ENCODE results near the gene DEPDC1.
"Not testable (repeated sequence)": the region's sequence is repeated elsewhere in the genome, so short reads cannot be mapped to it uniquely, and the experiment has no call there.

DEPDC1 gene

GRCh38 chr1:68479501-68479900, 17.4 kb downstream of the DEPDC1 start:
- DNase-seq (ENCODE audit: low read depth in 4 of 4, low spot score in 1 of 4) = no peak

DNA sequence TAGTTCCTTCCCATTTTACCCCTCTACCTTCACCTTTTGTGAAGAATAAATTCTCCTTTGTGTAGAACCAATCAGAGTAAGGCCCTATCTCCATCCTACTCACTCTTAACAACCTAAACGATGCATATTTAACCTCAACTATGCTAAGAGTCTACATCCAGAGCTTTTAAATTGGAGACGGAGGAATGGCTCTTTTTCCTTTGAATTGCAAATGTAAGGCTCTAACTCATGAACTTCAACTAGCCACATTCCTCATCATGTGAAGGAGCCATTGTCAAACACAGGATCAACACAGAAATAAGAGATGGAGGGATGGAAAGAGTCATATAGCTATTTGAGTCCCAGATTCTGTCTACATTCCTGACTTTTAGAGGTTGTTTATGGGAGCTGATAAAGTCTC, 18.2 kb downstream of the DEPDC1 start:
- DNase-seq (ENCODE audit: low read depth in 4 of 4, low spot score in 1 of 4) = no peak

DNA sequence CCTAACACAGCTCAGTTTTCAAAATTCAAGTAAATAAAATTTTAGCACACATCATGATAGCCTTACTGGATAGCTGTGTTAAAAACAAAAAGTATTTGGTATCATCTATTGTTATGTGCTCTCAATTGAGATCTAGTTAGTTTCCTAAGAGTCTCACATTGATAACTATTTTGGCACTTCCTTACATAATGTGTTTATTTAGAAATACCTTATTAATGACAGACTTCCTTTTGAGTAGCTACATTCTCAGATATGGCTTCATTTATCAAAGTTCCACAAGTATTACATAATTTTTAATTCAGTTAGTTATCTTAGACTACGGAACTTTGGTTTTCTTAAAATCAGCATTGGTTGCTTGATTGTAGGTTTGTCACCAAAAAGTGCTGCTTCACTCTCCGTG, 20.3 kb downstream of the DEPDC1 start:
- not testable (repeated sequence) for DNase-seq (ENCODE audit: low read depth in 4 of 4, low spot score in 1 of 4)

GRCh38 chr1:68473060-68473459, 23.8 kb downstream of the DEPDC1 start:
- no peak for DNase-seq (ENCODE audit: low read depth in 4 of 4, low spot score in 1 of 4)

DNA sequence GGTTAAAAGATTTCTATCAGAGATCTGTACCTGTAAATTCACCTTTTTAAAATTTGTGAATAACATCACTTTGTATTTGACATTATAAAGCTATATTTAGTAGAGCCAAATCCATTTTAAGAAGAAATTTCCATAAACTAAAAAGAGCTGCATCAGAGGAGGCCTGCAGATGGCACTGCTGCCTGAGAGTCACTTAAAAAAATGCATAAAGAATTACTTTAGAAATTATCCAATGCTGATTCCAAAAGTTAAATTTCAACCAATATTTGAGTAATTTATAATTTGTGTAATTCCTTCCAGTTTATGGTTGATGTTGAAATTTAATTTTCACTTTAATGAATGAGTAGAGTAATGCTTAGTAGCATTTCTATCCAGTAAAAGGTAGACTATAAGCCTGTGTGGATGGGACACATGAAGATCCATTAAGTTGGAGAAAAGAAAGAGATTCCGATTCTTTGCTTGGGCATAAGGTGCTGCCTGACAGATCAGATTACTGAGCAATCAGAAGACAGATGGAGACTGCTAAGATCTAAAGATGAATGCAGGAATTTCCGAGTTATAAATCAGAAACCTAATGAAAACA, 26.4 kb downstream of the DEPDC1 start:
- no peak for DNase-seq (ENCODE audit: low read depth in 4 of 4, low spot score in 1 of 4)

- DNase-seq (ENCODE audit: low read depth in 4 of 4, low spot score in 1 of 4) = no peak
Observed at GRCh38 chr1:68464891-68465290, 32.0 kb downstream of the DEPDC1 start.

DNA sequence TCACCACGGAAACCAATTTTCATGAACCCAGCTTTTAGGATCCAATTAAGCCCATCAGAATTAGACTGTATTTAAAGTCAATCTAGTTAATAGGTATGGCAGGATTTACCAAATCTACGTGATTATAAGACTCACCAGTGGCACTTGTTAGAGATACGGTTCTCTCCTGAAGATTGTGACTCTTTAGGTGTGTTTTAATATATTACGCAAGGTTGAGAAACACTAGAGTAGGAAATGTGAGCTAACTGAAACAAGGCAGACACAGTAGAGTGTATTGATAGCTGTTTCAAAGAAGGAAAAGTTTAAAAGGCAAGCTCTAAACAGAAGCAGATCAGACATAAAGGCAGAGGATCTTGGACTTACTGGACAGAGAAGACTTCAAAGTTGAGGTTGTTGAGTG, 35.9 kb downstream of the DEPDC1 start:
- DNase-seq (ENCODE audit: low read depth in 4 of 4, low spot score in 1 of 4) = no peak

GRCh38 chr1:68459796-68460195, 37.1 kb downstream of the DEPDC1 start:
- DNase-seq (ENCODE audit: low read depth in 4 of 4, low spot score in 1 of 4) = no peak

- DNase-seq (ENCODE audit: low read depth in 4 of 4, low spot score in 1 of 4) = no peak
Observed at GRCh38 chr1:68459091-68459490, 37.8 kb downstream of the DEPDC1 start.

DNA sequence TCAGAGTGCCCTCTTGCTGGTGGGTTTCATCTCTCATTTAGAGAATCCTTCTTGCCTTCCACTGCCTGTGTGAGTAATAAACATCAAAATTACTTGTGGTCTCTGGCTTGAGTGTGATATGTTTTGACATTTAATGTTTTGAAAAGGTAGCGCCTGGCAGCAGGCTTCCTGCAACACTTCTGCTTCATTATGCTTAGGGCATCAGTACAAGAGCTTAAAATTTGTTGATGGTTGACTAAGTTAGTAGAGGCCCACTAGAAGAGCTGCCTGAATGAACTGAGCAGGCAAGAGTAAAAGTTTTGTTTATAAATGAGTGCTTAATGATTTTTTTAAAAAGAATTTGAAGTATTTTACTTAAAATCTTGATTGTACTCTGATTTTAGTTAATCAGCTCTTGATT, 40.7 kb downstream of the DEPDC1 start:
- DNase-seq (ENCODE audit: low read depth in 4 of 4, low spot score in 1 of 4) = no peak

- DNase-seq (ENCODE audit: low read depth in 4 of 4, low spot score in 1 of 4) = no peak
Observed at GRCh38 chr1:68454534-68454933, 42.3 kb downstream of the DEPDC1 start.

DNA sequence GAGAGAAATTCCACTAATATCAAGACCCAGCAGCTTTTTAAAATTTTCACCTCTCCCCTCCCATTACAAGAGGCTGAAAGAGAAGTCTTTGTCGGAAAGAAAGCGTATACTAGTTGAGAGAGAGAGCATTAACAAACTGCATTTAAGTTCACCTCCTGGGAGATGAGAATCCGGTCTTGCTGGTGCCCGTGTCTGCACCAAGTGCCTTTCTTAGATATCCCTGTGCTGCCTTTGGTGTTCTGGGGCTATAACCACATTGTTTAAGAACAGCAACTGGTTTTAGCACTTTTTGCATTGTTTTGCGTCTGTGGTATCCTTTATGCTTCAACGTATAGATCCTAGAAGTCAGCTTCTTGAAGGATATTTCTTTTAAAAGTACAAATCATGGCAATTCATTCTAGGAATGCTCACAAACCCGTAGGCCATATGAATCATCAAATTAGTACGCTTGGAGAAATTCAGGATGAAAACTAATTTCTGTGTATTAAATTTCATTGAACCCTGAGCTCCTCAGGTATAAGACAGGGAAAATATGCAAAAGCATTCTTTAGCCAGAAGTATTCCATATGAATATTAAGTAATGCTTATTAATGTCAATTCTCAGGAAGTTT, 43.7 kb downstream of the DEPDC1 start:
- DNase-seq (ENCODE audit: low read depth in 4 of 4, low spot score in 1 of 4) = no peak

GRCh38 chr1:68449901-68450300, 47.0 kb downstream of the DEPDC1 start, which contains the start of gene RPE65:
Gene RPE65, minus strand, starts transcription at chr1:68449954. Its CDS starts 49 bp downstream, at chr1:68449905.
- no peak for DNase-seq (ENCODE audit: low read depth in 4 of 4, low spot score in 1 of 4)

DNA sequence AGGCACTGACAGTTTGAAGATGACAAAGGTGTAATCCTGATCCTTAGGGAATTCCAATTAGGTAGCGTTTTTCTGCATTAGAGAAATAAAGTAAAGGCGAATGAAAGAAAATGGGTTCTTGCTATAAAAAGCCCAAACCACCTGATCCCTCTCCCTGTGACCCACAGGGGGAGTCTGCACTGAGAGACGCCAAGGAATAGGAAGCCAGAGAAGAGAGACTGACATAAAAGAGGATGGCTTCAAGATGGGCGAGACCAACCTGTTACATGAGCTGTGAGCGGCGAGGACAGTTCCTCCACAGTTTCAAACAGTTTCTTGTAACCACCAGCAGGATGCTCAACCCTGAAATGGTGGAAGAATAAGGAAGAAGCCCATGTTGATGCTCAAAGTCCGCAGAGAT, 48.5 kb downstream of the DEPDC1 start:
- DNase-seq (ENCODE audit: low read depth in 4 of 4, low spot score in 1 of 4) = no peak

- no peak for DNase-seq (ENCODE audit: low read depth in 4 of 4, low spot score in 1 of 4)
Observed at GRCh38 chr1:68445709-68446108, 51.2 kb downstream of the DEPDC1 start.

GRCh38 chr1:68442822-68443556, 53.9 kb downstream of the DEPDC1 start:
- no peak for DNase-seq (ENCODE audit: low read depth in 4 of 4, low spot score in 1 of 4)

DNA sequence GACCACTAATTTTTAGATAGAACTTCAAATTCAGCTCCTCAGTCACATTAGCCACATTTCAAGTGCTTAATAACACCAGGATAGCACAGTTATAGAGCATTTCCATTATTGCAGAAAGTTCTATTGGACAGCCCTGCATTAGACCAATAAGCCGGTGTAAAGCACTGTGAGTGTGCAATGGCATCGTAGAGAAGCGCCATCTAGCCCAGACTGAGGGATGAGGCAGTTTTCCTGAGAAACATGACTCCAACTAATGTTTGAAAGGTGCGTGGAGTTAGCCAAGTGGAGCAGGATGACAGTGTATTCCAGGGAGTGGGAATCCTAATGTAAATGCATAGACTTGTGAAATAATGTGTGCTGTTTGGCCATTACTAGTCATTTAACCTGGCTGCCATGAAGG, 54.9 kb downstream of the DEPDC1 start:
- DNase-seq (ENCODE audit: low read depth in 4 of 4, low spot score in 1 of 4) = no peak

DNA sequence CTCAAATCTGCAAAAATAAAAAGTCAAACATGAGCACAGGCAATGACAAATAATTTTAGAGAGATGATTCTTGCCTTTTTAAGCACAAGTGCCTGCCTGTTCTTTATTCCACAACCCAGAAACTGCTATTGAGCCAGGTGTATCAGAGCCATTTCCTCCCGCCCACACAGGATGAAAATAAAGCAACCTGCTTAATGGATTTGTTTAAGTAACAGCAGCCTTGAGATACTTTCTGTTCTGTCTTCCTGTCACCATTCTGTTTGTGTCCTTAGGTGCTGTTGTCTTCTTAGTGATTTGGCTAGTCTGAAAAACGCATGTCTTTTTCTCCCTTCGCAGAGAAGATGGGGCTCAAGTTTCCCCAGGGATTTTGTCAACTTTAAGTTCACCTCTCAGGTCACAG, 58.6 kb downstream of the DEPDC1 start:
- DNase-seq (ENCODE audit: low read depth in 4 of 4, low spot score in 1 of 4) = no peak

DNA sequence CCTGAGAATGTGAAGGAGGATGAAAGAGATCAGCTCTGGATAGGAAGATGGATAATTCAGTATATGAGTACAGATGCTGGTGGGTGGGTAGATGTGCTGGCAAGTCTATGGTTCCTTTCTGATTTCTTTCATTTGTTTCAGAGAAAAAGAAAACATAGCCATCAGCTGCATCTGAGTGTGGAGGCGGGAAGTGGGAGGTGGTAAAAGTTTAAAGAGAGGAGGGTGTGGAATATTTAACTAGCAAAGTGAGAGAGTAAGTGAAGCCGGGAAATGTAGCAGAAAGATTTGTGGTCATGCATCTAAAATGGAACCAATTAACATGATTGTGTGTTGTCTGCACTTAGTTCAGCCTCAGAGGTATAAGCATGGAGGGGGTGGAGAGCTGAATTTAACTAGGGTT, 63.5 kb downstream of the DEPDC1 start:
- DNase-seq (ENCODE audit: low read depth in 4 of 4, low spot score in 1 of 4) = no peak

GRCh38 chr1:68431076-68431475, 65.8 kb downstream of the DEPDC1 start:
- DNase-seq (ENCODE audit: low read depth in 4 of 4, low spot score in 1 of 4) = no peak

DNA sequence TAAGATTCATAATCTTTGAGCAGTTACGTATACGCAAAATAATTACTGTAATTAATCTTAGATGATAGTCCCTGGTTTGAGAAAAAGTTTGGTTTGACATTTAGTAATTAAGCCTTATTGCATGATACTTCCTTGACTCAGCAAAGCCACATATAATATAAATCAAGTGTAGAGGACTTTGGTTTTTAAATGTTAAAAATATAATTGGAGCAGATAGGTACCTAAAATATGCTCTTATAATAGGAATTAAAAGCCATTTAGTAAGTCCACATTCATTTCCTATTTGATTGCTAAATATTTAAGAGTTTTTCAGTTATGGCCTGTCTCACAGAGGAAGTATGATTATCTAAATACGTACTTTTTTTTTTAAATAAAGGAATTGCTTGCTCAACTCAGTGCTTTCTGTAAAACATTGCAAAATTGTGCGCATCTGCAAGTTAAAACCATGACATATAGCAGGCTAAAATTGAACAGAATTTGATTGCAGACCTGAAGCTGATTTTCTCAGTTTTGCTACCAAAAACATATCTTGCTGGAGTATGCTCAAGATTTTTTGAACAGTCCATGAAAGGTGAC, 67.6 kb downstream of the DEPDC1 start:
- no peak for DNase-seq (ENCODE audit: low read depth in 4 of 4, low spot score in 1 of 4)

DNA sequence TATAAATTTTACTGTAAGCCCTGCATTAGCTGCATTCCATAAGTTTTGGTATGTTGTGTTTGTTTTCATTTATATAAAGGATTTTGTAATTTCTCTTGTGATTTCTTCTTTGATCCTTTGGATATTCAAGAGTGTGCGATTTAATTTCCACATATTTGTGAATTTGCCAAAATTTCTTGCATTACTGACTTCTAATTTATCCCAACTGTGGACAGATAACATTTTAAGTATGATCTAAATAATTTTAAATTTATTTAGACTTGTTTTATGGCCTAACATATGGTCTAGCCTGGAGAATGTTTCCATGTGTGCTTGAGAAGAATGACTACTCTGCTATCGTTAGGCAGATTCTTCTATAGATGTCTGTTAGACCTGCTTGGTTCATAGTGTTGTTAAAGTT, 70.3 kb downstream of the DEPDC1 start:
- DNase-seq (ENCODE audit: low read depth in 4 of 4, low spot score in 1 of 4) = no peak
